Measurements from ENCODE around the gene MUSTN1. TPM values are rescaled to one million over a fixed set of nuclear protein-coding genes. Genes with fewer than 3 reads are reported as not detected.

MUSTN1 gene
- total RNA-seq, 1 donor from 2014 or later: 0.59 TPM

- intact Hi-C loops (cut with micrococcal nuclease): no loop called here
Observed at GRCh38 chr3:52852419-52852818, 17.6 kb upstream of the MUSTN1 start.

GRCh38 chr3:52851348-52851747 lies 16.5 kb upstream of the MUSTN1 start:
- intact Hi-C loops (cut with micrococcal nuclease): loop anchor here (1.0 to 2.0 kb wide), 4 partner anchors 83 to 345 kb away; no protein-coding TSS in a partner anchor

GRCh38 chr3:52849656-52850055 lies 14.8 kb upstream of the MUSTN1 start:
- intact Hi-C loops (cut with micrococcal nuclease): loop anchor here (2.0 kb wide), 1 partner anchor 259 kb away; no protein-coding TSS in a partner anchor

GRCh38 chr3:52848617-52849016 lies 13.8 kb upstream of the MUSTN1 start:
- intact Hi-C loops (cut with micrococcal nuclease): no loop called here

- intact Hi-C loops (cut with micrococcal nuclease): no loop called here
Observed at GRCh38 chr3:52847726-52848125, 12.9 kb upstream of the MUSTN1 start.

- intact Hi-C loops (cut with micrococcal nuclease): no loop called here
Observed at GRCh38 chr3:52847241-52847640, 12.4 kb upstream of the MUSTN1 start.

- intact Hi-C loops (cut with micrococcal nuclease): no loop called here
Observed at GRCh38 chr3:52846432-52846965, 11.7 kb upstream of the MUSTN1 start.

GRCh38 chr3:52845691-52846431 lies 11.0 kb upstream of the MUSTN1 start:
- intact Hi-C loops (cut with micrococcal nuclease): no loop called here

GRCh38 chr3:52845157-52845556 lies 10.3 kb upstream of the MUSTN1 start:
- intact Hi-C loops (cut with micrococcal nuclease): no loop called here

- intact Hi-C loops (cut with micrococcal nuclease): no loop called here
Observed at GRCh38 chr3:52844290-52844975, 9.6 kb upstream of the MUSTN1 start.

GRCh38 chr3:52843881-52844280 lies 9.1 kb upstream of the MUSTN1 start:
- intact Hi-C loops (cut with micrococcal nuclease): no loop called here

GRCh38 chr3:52843108-52843865 lies 8.5 kb upstream of the MUSTN1 start:
- intact Hi-C loops (cut with micrococcal nuclease): no loop called here

GRCh38 chr3:52842424-52842823 lies 7.6 kb upstream of the MUSTN1 start:
- intact Hi-C loops (cut with micrococcal nuclease): no loop called here

GRCh38 chr3:52841981-52842340 lies 7.1 kb upstream of the MUSTN1 start:
- intact Hi-C loops (cut with micrococcal nuclease): no loop called here

GRCh38 chr3:52841211-52841980 lies 6.6 kb upstream of the MUSTN1 start:
- intact Hi-C loops (cut with micrococcal nuclease): no loop called here

GRCh38 chr3:52839892-52840545 lies 5.2 kb upstream of the MUSTN1 start:
- intact Hi-C loops (cut with micrococcal nuclease): no loop called here

GRCh38 chr3:52839268-52839575 lies 4.4 kb upstream of the MUSTN1 start:
- intact Hi-C loops (cut with micrococcal nuclease): no loop called here

- intact Hi-C loops (cut with micrococcal nuclease): no loop called here
Observed at GRCh38 chr3:52838561-52839267, 3.9 kb upstream of the MUSTN1 start.

GRCh38 chr3:52836986-52837385 lies 2.2 kb upstream of the MUSTN1 start:
- intact Hi-C loops (cut with micrococcal nuclease): no loop called here

GRCh38 chr3:52836471-52836845 lies 1.6 kb upstream of the MUSTN1 start:
- intact Hi-C loops (cut with micrococcal nuclease): no loop called here
